SH-SY5Y (cell line): ENCODE data around the gene CGB1.

ENCODE experiments used
- GATA2 ChIP-seq: IDR thresholded peaks from 2 replicates; pipeline ENCODE4 v1.6.1; 2011; ENCODE audit warnings: mild to moderate bottlenecking, low read depth, low read length
- GATA3 ChIP-seq: IDR thresholded peaks from 2 replicates; pipeline ENCODE4 v1.6.1; 2011; ENCODE audit warnings: low read depth, mild to moderate bottlenecking, low read length, moderate library complexity

DNA sequence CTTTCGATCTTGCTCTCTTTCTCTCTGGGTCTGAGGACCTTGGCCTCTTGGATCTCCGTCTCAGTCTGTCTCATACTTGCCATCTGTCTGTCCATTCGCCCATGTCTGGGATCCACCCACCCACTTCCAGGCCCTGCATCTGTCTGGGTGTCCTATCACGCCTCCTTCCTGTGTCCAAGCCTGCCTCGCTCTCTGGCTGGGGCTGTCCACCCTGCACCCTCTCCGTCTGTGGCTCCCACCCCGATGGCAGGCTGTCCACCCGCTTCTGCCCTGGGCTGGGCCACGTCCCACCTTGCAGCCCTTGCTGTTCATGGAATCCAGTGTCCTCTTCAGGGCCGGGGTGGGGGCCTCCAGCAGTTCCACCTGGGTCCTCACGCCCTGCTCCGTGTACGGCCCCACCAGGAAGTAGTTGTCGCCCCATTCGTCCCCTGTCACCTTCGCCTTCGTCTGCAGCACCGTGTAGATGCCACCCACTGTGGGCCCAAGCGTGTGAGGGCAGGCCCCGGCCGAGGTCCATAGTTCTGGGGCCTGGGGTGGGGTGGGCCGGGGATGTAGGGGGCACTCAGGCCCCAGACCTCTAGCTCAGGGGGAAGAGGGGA lies 45.6 kb downstream of the CGB1 start:
- TF ChIP-seq GATA3, result no peak
- no peak for TF ChIP-seq GATA2
